Liver (tissue), 3 donors: ENCODE results near the gene DENR.

Source experiments
- EGR1 ChIP-seq, 2 donors: IDR thresholded peaks; 2 replicates each; pipeline ENCODE4 v1.6.1; 2016 to 2018; ENCODE audit warnings: antibody characterized with exemption in 2 of 2, low read depth in 2 of 2
- GABPA ChIP-seq, 2 donors: IDR thresholded peaks in 1 of 2; conservative IDR thresholded peaks in 1 of 2; 2 replicates each; pipeline ENCODE4 v1.6.1; 2016; ENCODE audit warnings: antibody characterized with exemption in 2 of 2, mild to moderate bottlenecking in 1 of 2, moderate library complexity in 1 of 2
- HNF4G ChIP-seq: IDR thresholded peaks from 2 replicates; pipeline ENCODE4 v1.6.1; 2016; ENCODE audit warnings: antibody characterized with exemption
- JUND ChIP-seq, 2 donors: IDR thresholded peaks; 2 replicates each; pipeline ENCODE4 v1.6.1; 2016; ENCODE audit warnings: antibody characterized with exemption in 2 of 2
- MAX ChIP-seq: IDR thresholded peaks from 2 replicates; pipeline ENCODE4 v1.6.1; 2016; ENCODE audit warnings: antibody characterized with exemption
- RAD21 ChIP-seq, 2 donors: IDR thresholded peaks; 2 replicates each; pipeline ENCODE4 v1.6.1; 2016; ENCODE audit warnings: antibody characterized with exemption in 2 of 2, mild to moderate bottlenecking in 2 of 2
- RXRA ChIP-seq, 2 donors: IDR thresholded peaks; 2 replicates each; pipeline ENCODE4 v1.6.1; 2017 to 2018; ENCODE audit warnings: antibody characterized with exemption in 2 of 2, mild to moderate bottlenecking in 1 of 2
- SP1 ChIP-seq: IDR thresholded peaks from 2 replicates; pipeline ENCODE4 v1.6.1; 2018; ENCODE audit warnings: antibody characterized with exemption, mild to moderate bottlenecking
- TAF1 ChIP-seq: conservative IDR thresholded peaks from 2 replicates; pipeline ENCODE4 v1.6.1; 2016; ENCODE audit warnings: antibody characterized with exemption, mild to moderate bottlenecking
- YY1 ChIP-seq: IDR thresholded peaks from 2 replicates; pipeline ENCODE4 v1.6.1; 2016; ENCODE audit warnings: antibody characterized with exemption, mild to moderate bottlenecking
- TF ChIP-seq, protein P1 (sequence below): fragments of 150-350 bp; IDR thresholded peaks from 2 replicates; pipeline ENCODE4 v1.5.1; 2017; ENCODE audit warnings: improper control_type of control experiment, low read depth, low read length; ENCODE audit not compliant: missing input control
- TF ChIP-seq, protein P2 (sequence below): IDR thresholded peaks from 2 replicates; pipeline ENCODE4 v1.6.1; 2016; ENCODE audit warnings: antibody characterized with exemption
- TF ChIP-seq, protein P3 (sequence below): IDR thresholded peaks from 2 replicates; pipeline ENCODE4 v1.6.1; 2016; ENCODE audit warnings: antibody characterized with exemption, mild to moderate bottlenecking
- TF ChIP-seq, protein P4 (sequence below): IDR thresholded peaks from 2 replicates; pipeline ENCODE4 v1.6.1; 2016; ENCODE audit warnings: antibody characterized with exemption
- donor health status: healthy.
- donor health status: healthy.

DNA sequence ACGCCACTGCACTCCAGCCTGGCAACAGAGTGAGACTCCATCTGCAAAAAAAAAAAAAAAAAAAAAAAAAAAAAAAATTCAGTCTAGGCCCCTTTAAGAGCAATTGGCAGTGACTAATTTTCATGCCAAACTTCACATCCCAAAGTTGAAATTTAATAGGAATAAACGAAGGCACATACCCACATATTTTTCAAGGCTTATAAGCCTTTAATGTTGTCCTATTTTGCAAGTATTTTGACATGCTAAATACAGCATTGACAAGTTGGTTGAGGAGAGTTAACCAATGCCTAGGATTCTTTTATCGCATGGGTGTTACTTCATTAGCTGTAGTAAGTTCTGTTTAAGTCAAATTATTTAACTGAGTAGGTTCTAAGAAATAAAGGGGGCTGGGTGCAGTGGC lies 59.2 kb downstream of the DENR start:
- TF ChIP-seq, protein P1, sequence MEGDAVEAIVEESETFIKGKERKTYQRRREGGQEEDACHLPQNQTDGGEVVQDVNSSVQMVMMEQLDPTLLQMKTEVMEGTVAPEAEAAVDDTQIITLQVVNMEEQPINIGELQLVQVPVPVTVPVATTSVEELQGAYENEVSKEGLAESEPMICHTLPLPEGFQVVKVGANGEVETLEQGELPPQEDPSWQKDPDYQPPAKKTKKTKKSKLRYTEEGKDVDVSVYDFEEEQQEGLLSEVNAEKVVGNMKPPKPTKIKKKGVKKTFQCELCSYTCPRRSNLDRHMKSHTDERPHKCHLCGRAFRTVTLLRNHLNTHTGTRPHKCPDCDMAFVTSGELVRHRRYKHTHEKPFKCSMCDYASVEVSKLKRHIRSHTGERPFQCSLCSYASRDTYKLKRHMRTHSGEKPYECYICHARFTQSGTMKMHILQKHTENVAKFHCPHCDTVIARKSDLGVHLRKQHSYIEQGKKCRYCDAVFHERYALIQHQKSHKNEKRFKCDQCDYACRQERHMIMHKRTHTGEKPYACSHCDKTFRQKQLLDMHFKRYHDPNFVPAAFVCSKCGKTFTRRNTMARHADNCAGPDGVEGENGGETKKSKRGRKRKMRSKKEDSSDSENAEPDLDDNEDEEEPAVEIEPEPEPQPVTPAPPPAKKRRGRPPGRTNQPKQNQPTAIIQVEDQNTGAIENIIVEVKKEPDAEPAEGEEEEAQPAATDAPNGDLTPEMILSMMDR = no peak
- TF ChIP-seq TAF1 (no peak), GABPA (IDR thresholded peaks at IDR 0.05 in 1 of 2, conservative IDR thresholded peaks at IDR 0.05 in 1 of 2) (no peak), RXRA (IDR thresholded peaks at IDR 0.05) (no peak), JUND (IDR thresholded peaks at IDR 0.05) (no peak), MAX (no peak), EGR1 (IDR thresholded peaks at IDR 0.05; ENCODE audit: low read depth in 2 of 2) (no peak), RAD21 (IDR thresholded peaks at IDR 0.05) (no peak), YY1 (no peak), HNF4G (no peak), SP1 (no peak)
- TF ChIP-seq, protein P2, sequence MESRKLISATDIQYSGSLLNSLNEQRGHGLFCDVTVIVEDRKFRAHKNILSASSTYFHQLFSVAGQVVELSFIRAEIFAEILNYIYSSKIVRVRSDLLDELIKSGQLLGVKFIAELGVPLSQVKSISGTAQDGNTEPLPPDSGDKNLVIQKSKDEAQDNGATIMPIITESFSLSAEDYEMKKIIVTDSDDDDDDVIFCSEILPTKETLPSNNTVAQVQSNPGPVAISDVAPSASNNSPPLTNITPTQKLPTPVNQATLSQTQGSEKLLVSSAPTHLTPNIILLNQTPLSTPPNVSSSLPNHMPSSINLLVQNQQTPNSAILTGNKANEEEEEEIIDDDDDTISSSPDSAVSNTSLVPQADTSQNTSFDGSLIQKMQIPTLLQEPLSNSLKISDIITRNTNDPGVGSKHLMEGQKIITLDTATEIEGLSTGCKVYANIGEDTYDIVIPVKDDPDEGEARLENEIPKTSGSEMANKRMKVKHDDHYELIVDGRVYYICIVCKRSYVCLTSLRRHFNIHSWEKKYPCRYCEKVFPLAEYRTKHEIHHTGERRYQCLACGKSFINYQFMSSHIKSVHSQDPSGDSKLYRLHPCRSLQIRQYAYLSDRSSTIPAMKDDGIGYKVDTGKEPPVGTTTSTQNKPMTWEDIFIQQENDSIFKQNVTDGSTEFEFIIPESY = no peak
- TF ChIP-seq, protein P3, sequence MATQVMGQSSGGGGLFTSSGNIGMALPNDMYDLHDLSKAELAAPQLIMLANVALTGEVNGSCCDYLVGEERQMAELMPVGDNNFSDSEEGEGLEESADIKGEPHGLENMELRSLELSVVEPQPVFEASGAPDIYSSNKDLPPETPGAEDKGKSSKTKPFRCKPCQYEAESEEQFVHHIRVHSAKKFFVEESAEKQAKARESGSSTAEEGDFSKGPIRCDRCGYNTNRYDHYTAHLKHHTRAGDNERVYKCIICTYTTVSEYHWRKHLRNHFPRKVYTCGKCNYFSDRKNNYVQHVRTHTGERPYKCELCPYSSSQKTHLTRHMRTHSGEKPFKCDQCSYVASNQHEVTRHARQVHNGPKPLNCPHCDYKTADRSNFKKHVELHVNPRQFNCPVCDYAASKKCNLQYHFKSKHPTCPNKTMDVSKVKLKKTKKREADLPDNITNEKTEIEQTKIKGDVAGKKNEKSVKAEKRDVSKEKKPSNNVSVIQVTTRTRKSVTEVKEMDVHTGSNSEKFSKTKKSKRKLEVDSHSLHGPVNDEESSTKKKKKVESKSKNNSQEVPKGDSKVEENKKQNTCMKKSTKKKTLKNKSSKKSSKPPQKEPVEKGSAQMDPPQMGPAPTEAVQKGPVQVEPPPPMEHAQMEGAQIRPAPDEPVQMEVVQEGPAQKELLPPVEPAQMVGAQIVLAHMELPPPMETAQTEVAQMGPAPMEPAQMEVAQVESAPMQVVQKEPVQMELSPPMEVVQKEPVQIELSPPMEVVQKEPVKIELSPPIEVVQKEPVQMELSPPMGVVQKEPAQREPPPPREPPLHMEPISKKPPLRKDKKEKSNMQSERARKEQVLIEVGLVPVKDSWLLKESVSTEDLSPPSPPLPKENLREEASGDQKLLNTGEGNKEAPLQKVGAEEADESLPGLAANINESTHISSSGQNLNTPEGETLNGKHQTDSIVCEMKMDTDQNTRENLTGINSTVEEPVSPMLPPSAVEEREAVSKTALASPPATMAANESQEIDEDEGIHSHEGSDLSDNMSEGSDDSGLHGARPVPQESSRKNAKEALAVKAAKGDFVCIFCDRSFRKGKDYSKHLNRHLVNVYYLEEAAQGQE = no peak
- TF ChIP-seq, protein P4, sequence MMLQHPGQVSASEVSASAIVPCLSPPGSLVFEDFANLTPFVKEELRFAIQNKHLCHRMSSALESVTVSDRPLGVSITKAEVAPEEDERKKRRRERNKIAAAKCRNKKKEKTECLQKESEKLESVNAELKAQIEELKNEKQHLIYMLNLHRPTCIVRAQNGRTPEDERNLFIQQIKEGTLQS = no peak
